K562 (cell line): Measurements from ENCODE around the gene USP49. TPM values are rescaled to one million over a fixed set of nuclear protein-coding genes. Genes with fewer than 3 reads are reported as not detected.

Source experiments
- CEBPB ChIP-seq: fragments of 450-650 bp; IDR thresholded peaks from 2 replicates; pipeline ENCODE4 v1.6.1; 2016; ENCODE audit warnings: missing genetic modification characterization, missing compliant biosample characterization
- EP400 ChIP-seq: fragments of 450-650 bp; IDR thresholded peaks from 2 replicates; pipeline ENCODE4 v1.6.1; 2017; ENCODE audit warnings: antibody characterized with exemption, mild to moderate bottlenecking, moderate library complexity
- FOXJ2 ChIP-seq: fragments of 200-800 bp; sonication (Bioruptor generic); IDR thresholded peaks from 2 replicates; pipeline ENCODE4 v1.6.1; 2016; ENCODE audit warnings: missing genetic modification characterization, missing compliant biosample characterization
- NBN ChIP-seq: fragments of 450-650 bp; IDR thresholded peaks from 2 replicates; pipeline ENCODE4 v1.6.1; 2016; ENCODE audit warnings: low read depth, mild to moderate bottlenecking
- NFIC ChIP-seq: fragments of 450-650 bp; IDR thresholded peaks from 2 replicates; pipeline ENCODE4 v1.6.1; 2017; ENCODE audit warnings: mild to moderate bottlenecking, inconsistent platforms
- PRPF4 ChIP-seq: fragments of 200-400 bp; formaldehyde crosslinking; IDR thresholded peaks from one replicate; pipeline ENCODE4 v1.6.1; 2017; ENCODE audit warnings: low read length, low read depth, mild to moderate bottlenecking; ENCODE audit not compliant: insufficient read depth, poor library complexity, severe bottlenecking
- REST ChIP-seq, 2 experiments: fragments of 450-650 bp; formaldehyde crosslinking in 1 of 2; IDR thresholded peaks; 2 replicates each; pipeline versions ENCODE4 v1.4.0 to v1.6.1; 2014 to 2020; ENCODE audit warnings: mild to moderate bottlenecking in 2 of 2, borderline replicate concordance in 1 of 2, low read depth in 1 of 2
- TCFL5 ChIP-seq: fragments of 250-450 bp; sonication (Bioruptor Pico); conservative IDR thresholded peaks from 2 replicates; pipeline ENCODE4 v1.6.1; 2021; ENCODE audit warnings: mild to moderate bottlenecking, moderate library complexity, matching md5 sums
- U2AF2 ChIP-seq: fragments of 200-400 bp; formaldehyde crosslinking; optimal IDR thresholded peaks from 2 replicates; pipeline ENCODE3; 2017; ENCODE audit warnings: low read depth, mild to moderate bottlenecking, low read length
- ZC3H8 ChIP-seq: fragments of 450-650 bp; IDR thresholded peaks from 2 replicates; pipeline ENCODE4 v1.6.1; 2017
- ZNF511 ChIP-seq: sonication (generic); formaldehyde crosslinking; IDR thresholded peaks from 2 replicates; pipeline ENCODE4 v1.8.0; 2022; ENCODE audit warnings: mild to moderate bottlenecking, missing genetic modification reagents
- polyA plus RNA-seq, 8 experiments: library from polyadenylated mRNA; depleted of rRNA in 4 of 8; stranded (reverse) in 5 of 8; unstranded in 3 of 8; fragments of >200 nt; fragmentation: Nextera tagmentation in 2 of 8; fragmentation: Illumina TruSeq in 1 of 8; extraction: Ambion mirVana in 2 of 8; extraction: Trizol in 1 of 8; gene quantifications; 2 replicates each; pipeline versions ENCODE4 v1.2.1 to v1.2.3, GENCODE V29; 2011 to 2014; ENCODE audit warnings: inconsistent platforms in 1 of 8, missing spikeins in 1 of 8
- total RNA-seq, 7 experiments: library from RNA; depleted of rRNA in 6 of 7; stranded (reverse); fragments of >200 nt in 6 of 7; fragmentation: Illumina TruSeq in 2 of 7; extraction: Trizol in 2 of 7; gene quantifications; 2 replicates each; pipeline versions ENCODE4 v1.2.1 to v1.2.3, GENCODE V29; 2011 to 2021; ENCODE audit warnings: low replicate concordance in 1 of 7
- TF ChIP-seq, protein P1 (sequence below): fragments of 250-450 bp; sonication (Bioruptor Pico); IDR thresholded peaks from 2 replicates; pipeline ENCODE4 v1.4.0; 2020; ENCODE audit warnings: mild to moderate bottlenecking, moderate library complexity
- TF ChIP-seq, protein P2 (sequence below): fragments of 450-650 bp; IDR thresholded peaks from 2 replicates; pipeline ENCODE4 v1.6.1; 2017; ENCODE audit warnings: antibody characterized with exemption

The USP49 gene
- total and polyA plus RNA-seq, 9 of the 15 experiments (the other 6 are each of a cell fraction or from before 2014, with no cell fraction given), result 1.0 to 9.9 (median 6.5) TPM

DNA sequence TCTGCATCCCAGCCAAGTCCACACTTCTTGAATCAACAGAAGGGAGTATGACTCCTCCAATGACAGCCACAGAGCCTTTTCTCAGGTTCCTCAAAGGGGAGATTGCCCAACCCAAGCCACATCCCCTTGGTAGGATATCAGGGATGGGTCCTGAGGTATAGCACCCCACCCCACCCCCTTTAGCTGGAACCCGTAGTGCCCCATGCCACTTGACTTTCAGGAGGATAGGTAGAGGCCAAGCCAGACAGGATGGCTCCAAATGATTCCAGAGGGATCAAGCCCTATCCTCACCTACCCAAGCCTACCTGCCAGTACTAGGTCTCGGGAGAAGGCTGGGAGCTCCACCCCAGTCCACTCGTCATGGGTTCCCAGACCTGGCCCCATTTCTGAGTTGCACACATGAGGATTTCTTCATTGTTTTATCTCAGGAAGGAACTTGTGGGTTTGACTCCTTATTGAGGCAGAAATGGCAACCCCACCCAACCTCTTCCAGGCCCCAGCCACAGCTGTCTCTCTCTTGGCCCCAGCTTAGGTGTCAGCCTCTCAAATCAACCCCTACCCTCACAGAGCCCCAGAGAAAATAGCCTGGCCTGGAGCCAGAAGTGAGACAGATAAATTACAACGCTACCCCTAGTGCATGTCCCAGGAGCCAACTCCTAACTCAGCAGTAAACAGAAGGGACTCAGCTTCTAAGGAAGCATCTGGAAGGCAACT lies 42.8 kb upstream of the USP49 start (continued):
- TF ChIP-seq, protein P1, sequence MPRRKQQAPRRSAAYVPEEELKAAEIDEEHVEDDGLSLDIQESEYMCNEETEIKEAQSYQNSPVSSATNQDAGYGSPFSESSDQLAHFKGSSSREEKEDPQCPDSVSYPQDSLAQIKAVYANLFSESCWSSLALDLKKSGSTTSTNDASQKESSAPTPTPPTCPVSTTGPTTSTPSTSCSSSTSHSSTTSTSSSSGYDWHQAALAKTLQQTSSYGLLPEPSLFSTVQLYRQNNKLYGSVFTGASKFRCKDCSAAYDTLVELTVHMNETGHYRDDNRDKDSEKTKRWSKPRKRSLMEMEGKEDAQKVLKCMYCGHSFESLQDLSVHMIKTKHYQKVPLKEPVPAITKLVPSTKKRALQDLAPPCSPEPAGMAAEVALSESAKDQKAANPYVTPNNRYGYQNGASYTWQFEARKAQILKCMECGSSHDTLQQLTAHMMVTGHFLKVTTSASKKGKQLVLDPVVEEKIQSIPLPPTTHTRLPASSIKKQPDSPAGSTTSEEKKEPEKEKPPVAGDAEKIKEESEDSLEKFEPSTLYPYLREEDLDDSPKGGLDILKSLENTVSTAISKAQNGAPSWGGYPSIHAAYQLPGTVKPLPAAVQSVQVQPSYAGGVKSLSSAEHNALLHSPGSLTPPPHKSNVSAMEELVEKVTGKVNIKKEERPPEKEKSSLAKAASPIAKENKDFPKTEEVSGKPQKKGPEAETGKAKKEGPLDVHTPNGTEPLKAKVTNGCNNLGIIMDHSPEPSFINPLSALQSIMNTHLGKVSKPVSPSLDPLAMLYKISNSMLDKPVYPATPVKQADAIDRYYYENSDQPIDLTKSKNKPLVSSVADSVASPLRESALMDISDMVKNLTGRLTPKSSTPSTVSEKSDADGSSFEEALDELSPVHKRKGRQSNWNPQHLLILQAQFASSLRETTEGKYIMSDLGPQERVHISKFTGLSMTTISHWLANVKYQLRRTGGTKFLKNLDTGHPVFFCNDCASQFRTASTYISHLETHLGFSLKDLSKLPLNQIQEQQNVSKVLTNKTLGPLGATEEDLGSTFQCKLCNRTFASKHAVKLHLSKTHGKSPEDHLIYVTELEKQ (CRISPR knock-in tag), result no peak
- TF ChIP-seq CEBPB (tag) (peak; percentile 85), TCFL5 (CRISPR knock-in tag) (no peak), EP400 (no peak), REST (IDR thresholded peaks at IDR 0.05; ENCODE audit: borderline replicate concordance) (no peak), REST (CRISPR knock-in tag; IDR thresholded peaks at IDR 0.05; ENCODE audit: low read depth) (no peak), ZNF511 (CRISPR knock-in tag) (no peak), PRPF4 (no peak), ZC3H8 (no peak), NBN (no peak), NFIC (peak; percentile 97), FOXJ2 (tag) (no peak), U2AF2 (no peak)
- TF ChIP-seq, protein P2, sequence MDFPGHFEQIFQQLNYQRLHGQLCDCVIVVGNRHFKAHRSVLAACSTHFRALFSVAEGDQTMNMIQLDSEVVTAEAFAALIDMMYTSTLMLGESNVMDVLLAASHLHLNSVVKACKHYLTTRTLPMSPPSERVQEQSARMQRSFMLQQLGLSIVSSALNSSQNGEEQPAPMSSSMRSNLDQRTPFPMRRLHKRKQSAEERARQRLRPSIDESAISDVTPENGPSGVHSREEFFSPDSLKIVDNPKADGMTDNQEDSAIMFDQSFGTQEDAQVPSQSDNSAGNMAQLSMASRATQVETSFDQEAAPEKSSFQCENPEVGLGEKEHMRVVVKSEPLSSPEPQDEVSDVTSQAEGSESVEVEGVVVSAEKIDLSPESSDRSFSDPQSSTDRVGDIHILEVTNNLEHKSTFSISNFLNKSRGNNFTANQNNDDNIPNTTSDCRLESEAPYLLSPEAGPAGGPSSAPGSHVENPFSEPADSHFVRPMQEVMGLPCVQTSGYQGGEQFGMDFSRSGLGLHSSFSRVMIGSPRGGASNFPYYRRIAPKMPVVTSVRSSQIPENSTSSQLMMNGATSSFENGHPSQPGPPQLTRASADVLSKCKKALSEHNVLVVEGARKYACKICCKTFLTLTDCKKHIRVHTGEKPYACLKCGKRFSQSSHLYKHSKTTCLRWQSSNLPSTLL, result no peak
